Stromal cell of bone marrow (primary cell): ENCODE data around the gene TUBA1A.
A peak's percentile ranks its signal among the peaks of the same experiment; 100 is the strongest.
"Not testable (repeated sequence)": the region's sequence is repeated elsewhere in the genome, so short reads cannot be mapped to it uniquely, and the experiment has no call there.

ENCODE experiments used
- DNase-seq: peaks from one replicate; pipeline ENCODE4 v3.0.0-alpha.2; 2012; ENCODE audit warnings: low read depth

Gene TUBA1A

GRCh38 chr12:49200919-49201594 is 12.2 kb upstream of the TUBA1A start:
- DNase-seq: peak; percentile 78

- DNase-seq: peak; percentile 70
Observed at GRCh38 chr12:49198431-49199155, 9.7 kb upstream of the TUBA1A start.

- DNase-seq: no peak
Observed at GRCh38 chr12:49197256-49197655, 8.4 kb upstream of the TUBA1A start.

GRCh38 chr12:49195736-49196135 is 6.9 kb upstream of the TUBA1A start:
- DNase-seq: no peak

- DNase-seq: not testable (repeated sequence)
Observed at GRCh38 chr12:49193746-49194145, 4.9 kb upstream of the TUBA1A start.

DNA sequence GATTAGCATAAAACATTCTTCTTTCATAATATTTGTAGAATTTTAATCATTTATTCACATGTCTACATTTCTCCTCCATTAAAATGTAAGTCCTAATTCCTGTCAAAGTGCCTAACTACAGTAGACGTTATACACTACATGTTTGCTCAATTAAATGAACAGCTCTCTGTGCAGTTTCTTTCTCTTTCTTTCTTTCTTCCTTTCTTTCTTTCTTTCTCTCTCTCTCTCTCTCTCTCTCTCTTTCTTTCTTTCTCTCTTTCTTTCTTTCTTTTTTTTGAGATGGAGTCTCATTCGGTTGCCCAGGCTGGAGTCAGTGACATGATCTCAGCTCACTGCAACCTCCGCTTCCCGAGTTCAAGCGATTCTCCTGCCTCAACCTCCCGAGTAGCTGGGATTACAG is 2.6 kb upstream of the TUBA1A start:
- DNase-seq: not testable (repeated sequence)

GRCh38 chr12:49190974-49191373 is 2.1 kb upstream of the TUBA1A start:
- no peak for DNase-seq

DNA sequence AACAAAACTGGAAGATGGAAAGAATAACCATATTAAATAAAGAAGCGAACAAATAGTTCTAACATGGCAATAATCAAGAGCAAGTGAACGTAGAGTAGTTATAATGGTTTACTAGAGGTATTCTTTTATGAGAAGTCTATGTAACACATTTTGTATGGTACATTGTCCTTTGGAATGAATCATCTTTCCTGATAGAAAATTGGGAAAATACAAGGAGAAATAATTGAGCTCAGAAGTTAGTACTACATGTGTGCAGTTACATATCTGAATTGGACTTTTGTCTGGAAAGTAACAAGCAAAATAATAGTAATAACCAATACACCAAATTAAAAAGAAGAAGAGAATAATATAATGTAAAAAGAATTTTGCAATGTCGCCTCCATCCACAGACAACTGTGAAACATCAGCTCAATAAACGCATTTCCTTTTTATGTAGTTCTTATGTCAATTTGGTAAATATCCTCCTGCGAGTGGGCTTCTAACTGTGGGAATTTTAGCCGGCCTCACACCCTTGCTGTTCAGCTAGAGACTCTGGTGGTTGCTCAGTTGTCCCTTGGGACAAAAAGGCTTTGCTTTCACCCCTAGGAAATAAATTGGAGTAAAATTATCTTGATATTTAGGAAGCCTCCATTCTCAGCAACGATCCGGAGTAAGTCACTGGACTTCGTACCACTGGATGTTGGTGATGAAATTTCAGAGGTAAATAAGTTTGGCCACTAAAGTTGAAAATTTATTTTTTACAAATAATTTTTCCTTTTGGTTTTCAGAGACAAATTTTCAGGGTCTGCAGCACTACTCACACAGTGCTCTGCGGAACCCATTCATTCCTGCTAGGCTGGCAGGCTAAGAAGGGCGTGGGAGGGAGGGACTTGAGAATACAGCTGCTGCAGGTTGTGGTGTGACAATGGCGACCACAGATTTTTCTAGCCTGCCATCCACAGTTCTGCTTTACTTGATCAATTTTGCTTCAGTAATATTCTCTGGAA is 1.1 kb upstream of the TUBA1A start:
- no peak for DNase-seq

GRCh38 chr12:49188201-49188915 is 522 bp downstream of the TUBA1A start:
- DNase-seq: peak; percentile 62

DNA sequence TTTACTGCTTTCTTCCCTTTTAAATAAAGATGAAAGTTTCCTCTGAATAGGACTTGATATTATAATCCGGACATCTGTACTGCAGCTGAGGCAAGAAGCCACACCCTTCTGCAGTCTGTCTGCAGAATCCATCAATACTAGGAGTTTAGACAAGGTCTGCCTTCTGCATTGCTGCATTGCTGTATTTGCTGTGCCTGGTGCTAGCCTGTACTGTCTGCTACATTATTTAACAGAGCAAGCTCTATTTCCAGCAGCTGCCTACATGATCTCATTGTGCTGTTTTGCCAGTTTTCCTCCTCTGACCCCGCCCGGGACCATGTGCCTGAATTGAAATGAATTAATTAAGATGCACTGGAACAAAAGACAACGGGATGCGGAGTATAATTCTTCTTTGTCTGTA is 1.7 kb downstream of the TUBA1A start:
- peak; percentile 55 for DNase-seq

DNA sequence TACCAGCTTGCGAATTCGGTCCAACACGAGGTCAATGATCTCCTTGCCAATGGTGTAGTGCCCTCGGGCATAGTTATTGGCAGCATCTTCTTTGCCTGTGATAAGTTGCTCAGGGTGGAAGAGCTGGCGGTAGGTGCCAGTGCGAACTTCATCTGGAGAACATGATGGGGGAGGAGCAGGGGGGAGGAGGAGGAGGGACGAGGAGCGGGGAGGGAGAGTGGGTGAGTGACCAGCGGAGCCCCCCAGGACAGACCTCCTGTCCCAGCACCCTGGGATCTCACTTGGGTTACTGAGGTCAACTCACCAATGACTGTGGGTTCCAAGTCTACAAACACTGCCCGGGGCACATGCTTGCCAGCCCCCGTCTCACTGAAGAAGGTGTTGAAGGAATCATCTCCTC is 2.6 kb downstream of the TUBA1A start:
- DNase-seq: not testable (repeated sequence)

- DNase-seq: not testable (repeated sequence)
Observed at GRCh38 chr12:49184697-49185096, 4.2 kb downstream of the TUBA1A start.

GRCh38 chr12:49183214-49183950 is 5.5 kb downstream of the TUBA1A start:
- not testable (repeated sequence) for DNase-seq

DNA sequence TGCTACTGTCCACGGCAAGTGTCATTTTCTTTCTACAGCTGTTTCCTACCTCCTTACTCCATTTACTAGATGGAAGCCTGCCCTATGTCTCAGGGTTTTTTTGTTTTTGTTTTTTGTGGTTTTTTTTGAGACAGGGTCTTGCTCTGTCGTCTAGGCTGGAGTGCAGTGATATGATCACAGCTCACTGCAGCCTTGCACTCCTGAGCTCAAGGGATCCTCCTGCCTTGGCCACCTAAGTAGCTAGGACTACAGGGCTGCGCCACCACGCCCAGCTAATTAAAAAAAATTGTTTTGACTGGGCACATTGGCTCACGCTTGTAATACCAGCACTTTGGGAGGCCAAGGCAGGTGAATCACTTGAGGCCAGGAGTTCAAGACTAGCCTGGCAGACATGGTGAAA is 14.7 kb downstream of the TUBA1A start:
- no peak for DNase-seq

DNA sequence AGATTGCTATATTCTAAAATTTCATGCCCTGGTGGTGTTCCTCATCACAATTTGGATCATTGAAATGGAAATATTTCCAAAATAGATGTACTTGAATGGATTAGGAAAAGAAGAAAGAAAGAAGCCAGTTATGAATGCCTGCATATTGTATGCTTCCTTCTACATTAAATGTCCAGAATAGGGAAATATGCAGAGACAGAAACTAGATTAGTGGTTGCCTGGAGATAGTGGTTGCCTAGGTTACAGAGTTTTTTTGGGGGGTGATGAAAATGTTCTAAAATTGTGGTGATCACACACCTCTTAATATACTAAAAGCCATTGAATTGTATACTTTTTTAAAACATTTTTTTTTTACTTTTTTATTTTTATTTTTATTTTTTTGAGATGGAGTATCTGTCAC is 18.0 kb downstream of the TUBA1A start:
- DNase-seq: no peak

DNA sequence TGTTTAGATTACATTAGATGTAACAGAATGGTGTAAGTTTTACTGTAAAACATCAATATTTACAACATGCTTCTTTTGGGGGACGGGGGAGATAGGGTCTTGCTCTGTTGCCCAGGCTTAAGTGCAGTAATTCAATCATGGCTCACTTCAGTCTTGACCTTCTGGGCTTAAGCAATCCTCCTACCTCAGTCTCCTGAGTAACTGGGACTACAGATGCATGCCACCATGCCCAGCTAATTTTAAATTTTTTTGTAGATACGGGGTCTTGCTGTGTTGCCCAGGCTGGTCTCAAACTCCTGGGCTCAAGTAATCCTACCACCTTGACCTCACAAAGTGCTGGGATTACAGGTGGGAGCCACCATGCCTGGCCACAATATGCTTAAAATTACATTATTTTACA is 23.8 kb downstream of the TUBA1A start:
- DNase-seq: no peak

- DNase-seq: not testable (repeated sequence)
Observed at GRCh38 chr12:49161901-49162300, 27.0 kb downstream of the TUBA1A start.

GRCh38 chr12:49161092-49161795 is 27.6 kb downstream of the TUBA1A start:
- DNase-seq: no peak

- no peak for DNase-seq
Observed at GRCh38 chr12:49160399-49160798, 28.5 kb downstream of the TUBA1A start.

- no peak for DNase-seq
Observed at GRCh38 chr12:49154221-49154620, 34.7 kb downstream of the TUBA1A start.
